HCT116 (cell line): Measurements from ENCODE around the gene OASL.

ENCODE experiments used
- ATF3 ChIP-seq: IDR thresholded peaks from 2 replicates; pipeline ENCODE4 v1.6.1; 2012
- CTCF ChIP-seq, 3 experiments: fragments of 200-600 bp in 1 of 3; sonication (generic) in 1 of 3; IDR thresholded peaks in 2 of 3; conservative IDR thresholded peaks in 1 of 3; 2 replicates each; pipeline ENCODE4 v1.5.1; 2012 to 2017; ENCODE audit warnings: low read depth in 2 of 3, low read length in 2 of 3, antibody characterized with exemption in 1 of 3, borderline replicate concordance in 1 of 3, control low read depth in 1 of 3, mild to moderate bottlenecking in 1 of 3, mixed read lengths in 1 of 3, mixed run types in 1 of 3, moderate library complexity in 1 of 3; ENCODE audit not compliant: insufficient read depth in 1 of 3
- JUND ChIP-seq: IDR thresholded peaks from 2 replicates; pipeline ENCODE4 v1.6.1; 2012
- MAX ChIP-seq: IDR thresholded peaks from 2 replicates; pipeline ENCODE4 v1.6.1; 2012
- POLR2A ChIP-seq: IDR thresholded peaks from 2 replicates; pipeline ENCODE4 v1.7.0; 2011; ENCODE audit warnings: borderline replicate concordance; ENCODE audit not compliant: insufficient read depth, insufficient read length; ENCODE audit errors: extremely low read depth
- POLR2AphosphoS5 ChIP-seq: IDR thresholded peaks from 2 replicates; pipeline ENCODE4 v1.6.1; 2011; ENCODE audit warnings: mild to moderate bottlenecking, low read depth, low read length, moderate library complexity
- SIN3A ChIP-seq: IDR thresholded peaks from 2 replicates; pipeline ENCODE4 v1.6.1; 2012; ENCODE audit warnings: low read depth
- SRF ChIP-seq: IDR thresholded peaks from 2 replicates; pipeline ENCODE4 v1.6.1; 2012; ENCODE audit warnings: low read depth
- YY1 ChIP-seq: IDR thresholded peaks from 2 replicates; pipeline ENCODE4 v1.6.1; 2011; ENCODE audit warnings: low read length, low read depth, moderate library complexity, mild to moderate bottlenecking; ENCODE audit not compliant: insufficient replicate concordance; ENCODE audit errors: extremely low read depth
- ZBTB33 ChIP-seq: IDR thresholded peaks from 2 replicates; pipeline ENCODE4 v1.6.1; 2011; ENCODE audit warnings: mild to moderate bottlenecking, low read length, moderate library complexity; ENCODE audit not compliant: insufficient replicate concordance; ENCODE audit errors: extremely low read depth

- no peak for TF ChIP-seq CTCF (IDR thresholded peaks at IDR 0.05 in 2 of 3, conservative IDR thresholded peaks at IDR 0.05 in 1 of 3; ENCODE audit: borderline replicate concordance in 1 of 3, insufficient read depth in 1 of 3, low read depth in 2 of 3, low read length in 2 of 3)
- no peak for TF ChIP-seq JUND
- no peak for TF ChIP-seq SRF
- TF ChIP-seq MAX = no peak
- TF ChIP-seq ZBTB33 = no peak
- TF ChIP-seq ATF3 = no peak
- TF ChIP-seq POLR2A = no peak
- no peak for TF ChIP-seq POLR2AphosphoS5
- TF ChIP-seq YY1 = no peak
- TF ChIP-seq SIN3A = no peak
These were observed 33.1 kb upstream of the OASL start for GRCh38 chr12:121072147-121072546.
